HG02763 (cell line): ENCODE measurements around the gene DOCK1.
"Not testable (repeated sequence)": the region's sequence is repeated elsewhere in the genome, so short reads cannot be mapped to it uniquely, and the experiment has no call there.

Source experiments
- ATAC-seq: cut with Tn5 transposase; IDR thresholded peaks from one replicate; pipeline ENCODE4 v1.9.1; 2021; ENCODE audit warnings: mild to moderate bottlenecking, moderate library complexity; ENCODE audit not compliant: unreplicated experiment

Gene DOCK1

DNA sequence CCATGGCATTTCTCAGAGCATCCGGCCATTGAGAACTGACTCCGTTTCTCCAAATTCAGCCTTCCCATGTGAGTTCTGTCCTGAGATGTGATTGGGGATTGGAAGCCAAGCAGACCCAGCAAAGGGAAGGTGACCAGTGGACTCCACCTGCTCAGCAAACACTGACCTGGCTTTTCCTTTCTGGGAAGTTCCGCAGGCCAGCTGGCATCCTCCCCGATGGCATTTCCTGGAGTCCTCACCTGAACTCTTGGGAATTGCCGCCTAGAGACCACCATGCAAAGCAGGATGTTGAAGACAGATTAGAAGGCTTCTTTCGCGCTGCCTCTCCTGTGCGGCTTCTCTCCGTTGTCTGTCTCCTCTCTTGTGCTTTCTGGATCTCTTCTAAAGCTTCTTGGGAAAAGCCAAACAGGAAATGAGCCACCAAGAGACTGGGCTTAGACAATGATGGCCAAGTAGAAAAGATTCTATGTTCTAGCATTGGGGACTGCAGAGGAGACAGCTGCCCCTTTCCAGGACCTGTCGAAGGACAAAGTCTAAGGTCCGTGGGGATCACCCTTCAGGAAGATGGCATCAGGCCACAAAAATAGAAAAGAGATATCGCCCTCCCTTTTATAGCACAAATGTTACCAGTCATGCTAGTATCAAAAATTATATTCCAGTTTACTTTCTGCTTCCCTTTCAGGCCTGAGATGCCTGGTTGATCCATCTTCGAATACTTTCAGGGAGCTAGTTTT lies 394.9 kb downstream of the DOCK1 start:
- ATAC-seq = no peak

DNA sequence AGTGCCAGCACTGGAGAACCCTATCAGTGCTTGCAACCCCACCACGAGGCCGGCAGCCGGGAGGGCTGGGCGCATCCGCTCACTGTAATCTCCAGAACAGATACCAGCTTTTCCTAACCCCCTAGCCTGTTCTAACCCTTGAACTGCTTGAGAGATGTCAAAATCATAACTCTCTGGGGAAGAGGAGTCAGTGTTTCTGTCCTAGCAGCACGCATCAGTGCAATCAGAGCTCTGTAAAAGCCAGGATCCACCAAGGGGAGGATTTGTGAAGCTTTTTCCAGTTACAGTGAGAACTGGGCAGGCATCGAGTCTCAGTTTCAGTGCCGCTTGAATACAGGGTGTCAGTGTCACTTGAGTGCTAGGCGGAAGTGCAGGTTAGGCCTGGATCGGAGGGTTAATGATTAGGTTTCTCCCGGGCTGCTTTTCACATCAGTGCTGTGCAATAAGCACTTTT lies 395.7 kb downstream of the DOCK1 start:
- no peak for ATAC-seq

DNA sequence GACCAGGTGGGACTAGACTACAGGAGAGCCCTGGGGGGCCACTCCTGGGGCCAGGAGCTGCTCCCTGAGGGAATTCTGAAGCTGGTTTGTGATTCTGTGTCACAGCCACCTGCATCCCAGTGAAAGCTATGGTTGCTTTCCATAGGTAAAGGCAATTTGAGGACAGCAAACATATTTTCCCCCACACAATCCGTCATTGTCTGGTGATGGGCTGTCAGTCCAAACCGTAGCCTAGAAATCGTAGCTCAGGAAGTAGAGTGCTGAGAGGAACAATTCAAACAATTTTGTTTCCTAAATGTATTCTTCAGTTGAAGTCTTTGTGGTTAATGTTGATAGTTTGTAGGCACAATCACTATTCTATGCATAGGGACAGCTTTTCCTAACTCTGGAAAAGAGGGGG lies 397.1 kb downstream of the DOCK1 start:
- ATAC-seq = no peak

GRCh38 chr10:127303105-127303504 lies 397.9 kb downstream of the DOCK1 start:
- ATAC-seq = no peak

GRCh38 chr10:127303746-127304145 lies 398.5 kb downstream of the DOCK1 start:
- ATAC-seq = no peak

DNA sequence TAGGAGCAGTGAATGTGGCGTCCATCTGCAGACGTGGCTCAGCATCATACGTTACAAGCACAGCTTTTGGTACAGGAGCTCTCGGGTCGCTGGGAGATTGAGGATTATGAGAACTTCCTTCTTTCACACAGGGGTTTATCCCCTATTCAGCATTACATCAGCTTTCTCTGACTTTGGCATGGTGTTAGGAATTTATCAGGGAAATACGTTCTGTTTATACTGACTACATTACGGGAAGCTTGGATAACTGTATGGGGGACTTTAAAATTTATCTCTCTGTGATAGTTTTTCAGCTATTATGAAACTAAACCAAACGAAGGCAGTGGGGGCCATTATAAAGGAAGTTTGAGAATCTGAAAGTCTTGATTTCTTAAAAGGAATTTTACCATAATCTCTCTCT lies 401.3 kb downstream of the DOCK1 start:
- ATAC-seq = no peak

- ATAC-seq = no peak
These were observed 402.1 kb downstream of the DOCK1 start for GRCh38 chr10:127307338-127307737.

- ATAC-seq = no peak
These were observed 402.8 kb downstream of the DOCK1 start for GRCh38 chr10:127308031-127308430.

GRCh38 chr10:127309619-127310018 lies 404.4 kb downstream of the DOCK1 start:
- ATAC-seq = not testable (repeated sequence)

- ATAC-seq = no peak
These were observed 405.2 kb downstream of the DOCK1 start for GRCh38 chr10:127310430-127310829.

- ATAC-seq = no peak
These were observed 405.7 kb downstream of the DOCK1 start for GRCh38 chr10:127310923-127311322.

DNA sequence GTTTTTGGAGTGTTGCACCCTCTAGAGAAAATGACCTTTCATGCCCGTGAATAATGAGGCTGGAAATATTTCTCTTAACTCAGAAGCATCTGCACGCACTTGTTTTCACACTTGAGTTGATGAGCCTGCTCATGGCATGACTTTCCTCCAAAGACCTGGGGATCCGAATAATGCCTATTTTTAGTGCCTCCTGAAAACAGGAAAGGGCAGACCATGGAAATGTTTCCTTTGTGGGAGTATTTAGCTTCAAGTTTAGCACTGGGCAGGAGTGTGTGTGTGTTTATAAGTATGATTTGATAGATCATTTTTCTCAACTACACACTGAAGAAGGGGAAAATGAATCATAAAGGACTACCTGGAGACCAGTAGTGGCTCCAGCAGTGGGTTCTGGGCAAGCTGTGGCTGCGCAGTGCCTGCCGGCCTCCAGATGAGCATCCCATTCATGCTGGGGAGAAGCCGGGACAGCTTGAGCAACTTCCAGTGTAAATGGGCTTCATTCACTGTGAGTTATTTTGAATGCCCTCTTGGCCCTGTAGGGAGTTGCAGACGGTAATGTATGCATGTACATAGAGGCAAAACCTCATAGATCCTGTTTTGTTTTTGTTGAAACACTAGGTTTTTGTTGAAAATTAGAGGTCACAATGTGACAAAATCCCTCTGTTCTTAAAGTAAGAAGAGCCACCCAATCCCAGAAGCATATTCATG lies 408.9 kb downstream of the DOCK1 start:
- no peak for ATAC-seq

DNA sequence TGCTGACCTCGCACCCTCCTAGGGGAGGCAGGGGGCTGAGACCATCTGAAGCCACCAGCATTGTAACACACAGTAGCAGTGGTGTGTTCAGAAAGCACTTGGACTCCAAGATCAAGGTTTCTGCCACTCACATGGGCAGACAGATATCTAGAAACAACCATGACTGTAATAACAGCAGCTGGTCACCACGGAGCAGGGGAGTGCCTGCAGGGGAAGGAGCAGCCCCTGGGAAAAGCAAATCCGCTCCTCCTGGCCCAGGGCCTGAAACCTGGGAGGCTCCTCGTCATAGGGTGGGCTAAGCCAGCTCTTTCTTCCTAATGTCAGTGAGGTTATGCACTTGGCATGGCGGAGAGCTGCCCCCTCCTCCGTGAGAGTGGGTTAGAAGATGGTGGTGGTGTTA lies 409.6 kb downstream of the DOCK1 start:
- no peak for ATAC-seq

GRCh38 chr10:127315888-127316287 lies 410.7 kb downstream of the DOCK1 start:
- ATAC-seq = no peak

GRCh38 chr10:127318396-127318795 lies 413.2 kb downstream of the DOCK1 start:
- no peak for ATAC-seq

- no peak for ATAC-seq
These were observed 414.0 kb downstream of the DOCK1 start for GRCh38 chr10:127319271-127319670.

DNA sequence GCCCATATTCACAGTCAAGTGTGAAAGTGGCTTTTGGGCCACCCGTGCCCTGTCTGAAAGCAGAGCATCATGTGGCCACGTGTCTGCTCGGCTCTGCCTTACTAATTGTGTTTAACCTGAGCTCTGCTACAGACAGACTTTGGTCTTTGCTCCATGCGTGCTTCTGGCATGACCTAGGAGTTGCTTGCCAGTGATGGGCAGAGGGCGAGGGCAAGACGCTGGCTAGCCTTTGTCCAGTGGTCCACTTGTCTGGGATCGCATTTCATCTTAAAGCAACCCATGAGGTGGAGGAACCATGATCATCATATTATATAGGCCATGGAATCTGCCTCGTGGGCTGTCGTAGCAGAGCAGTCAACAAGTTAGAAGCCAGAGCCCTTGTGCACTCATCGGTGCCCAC lies 414.5 kb downstream of the DOCK1 start:
- ATAC-seq = no peak

- no peak for ATAC-seq
These were observed 414.9 kb downstream of the DOCK1 start for GRCh38 chr10:127320176-127320575.

GRCh38 chr10:127322286-127322685 lies 417.1 kb downstream of the DOCK1 start:
- ATAC-seq = no peak

GRCh38 chr10:127325506-127325905 lies 420.3 kb downstream of the DOCK1 start:
- no peak for ATAC-seq

- ATAC-seq = no peak
These were observed 421.7 kb downstream of the DOCK1 start for GRCh38 chr10:127326883-127327282.

GRCh38 chr10:127331696-127332095 lies 426.5 kb downstream of the DOCK1 start:
- ATAC-seq = no peak
